ENCODE data around the gene KBTBD4. TPM values are rescaled to one million over a fixed set of nuclear protein-coding genes. Genes with fewer than 3 reads are reported as not detected.

Gene KBTBD4
- total and polyA plus RNA-seq, 2 of the 8 experiments (the other 6 are each of a cell fraction or from before 2014, with no cell fraction given): 12.0 to 19.5 TPM

DNA sequence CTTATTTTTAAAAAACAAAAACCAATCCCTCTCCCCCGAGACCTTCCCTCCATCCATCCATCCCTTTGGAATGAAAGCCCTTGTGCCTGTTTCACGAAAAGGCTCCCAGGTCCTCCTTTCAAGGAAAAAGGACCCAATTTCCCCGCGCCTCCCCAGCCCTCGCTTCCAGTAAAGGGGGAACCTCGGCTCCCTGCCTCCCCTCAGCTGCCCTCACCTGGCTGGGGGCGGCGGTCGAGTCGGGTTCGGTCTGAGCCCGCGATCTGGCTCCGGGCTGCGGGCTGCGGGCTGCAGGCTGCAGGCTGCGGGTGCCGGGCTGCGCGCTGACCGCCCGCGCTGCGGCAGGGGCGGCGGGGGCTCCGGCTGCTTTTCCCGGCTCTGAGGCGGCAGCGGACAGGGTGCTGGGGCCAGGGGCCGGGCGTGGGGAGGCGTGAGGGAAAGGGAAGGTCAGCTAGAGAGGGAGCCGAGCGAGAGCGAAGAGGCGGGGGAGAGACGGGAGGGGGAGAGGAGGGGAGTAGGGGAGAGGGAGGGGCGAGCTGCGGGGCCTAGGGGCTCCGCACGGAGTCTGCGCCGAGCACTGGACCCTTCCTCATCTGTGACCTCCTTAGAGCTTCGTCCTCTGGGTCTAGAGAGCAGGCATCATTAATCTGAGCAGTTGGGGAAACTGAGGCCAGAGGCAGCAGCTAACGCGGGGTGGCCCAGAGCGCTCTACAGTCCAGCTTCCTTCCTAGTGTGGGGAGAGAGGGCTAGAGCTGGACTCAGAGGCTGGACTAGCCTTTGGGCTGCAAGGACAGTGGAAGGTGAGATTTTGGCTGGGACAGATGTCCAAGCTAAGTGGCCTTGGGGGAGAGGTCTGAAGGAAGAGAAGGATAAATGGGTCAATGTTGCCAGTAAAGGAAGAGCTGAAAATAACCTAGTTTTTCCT is 15.4 kb upstream of the KBTBD4 start, which contains the start of gene C1QTNF4 (continued):
- TF ChIP-seq, protein P1, sequence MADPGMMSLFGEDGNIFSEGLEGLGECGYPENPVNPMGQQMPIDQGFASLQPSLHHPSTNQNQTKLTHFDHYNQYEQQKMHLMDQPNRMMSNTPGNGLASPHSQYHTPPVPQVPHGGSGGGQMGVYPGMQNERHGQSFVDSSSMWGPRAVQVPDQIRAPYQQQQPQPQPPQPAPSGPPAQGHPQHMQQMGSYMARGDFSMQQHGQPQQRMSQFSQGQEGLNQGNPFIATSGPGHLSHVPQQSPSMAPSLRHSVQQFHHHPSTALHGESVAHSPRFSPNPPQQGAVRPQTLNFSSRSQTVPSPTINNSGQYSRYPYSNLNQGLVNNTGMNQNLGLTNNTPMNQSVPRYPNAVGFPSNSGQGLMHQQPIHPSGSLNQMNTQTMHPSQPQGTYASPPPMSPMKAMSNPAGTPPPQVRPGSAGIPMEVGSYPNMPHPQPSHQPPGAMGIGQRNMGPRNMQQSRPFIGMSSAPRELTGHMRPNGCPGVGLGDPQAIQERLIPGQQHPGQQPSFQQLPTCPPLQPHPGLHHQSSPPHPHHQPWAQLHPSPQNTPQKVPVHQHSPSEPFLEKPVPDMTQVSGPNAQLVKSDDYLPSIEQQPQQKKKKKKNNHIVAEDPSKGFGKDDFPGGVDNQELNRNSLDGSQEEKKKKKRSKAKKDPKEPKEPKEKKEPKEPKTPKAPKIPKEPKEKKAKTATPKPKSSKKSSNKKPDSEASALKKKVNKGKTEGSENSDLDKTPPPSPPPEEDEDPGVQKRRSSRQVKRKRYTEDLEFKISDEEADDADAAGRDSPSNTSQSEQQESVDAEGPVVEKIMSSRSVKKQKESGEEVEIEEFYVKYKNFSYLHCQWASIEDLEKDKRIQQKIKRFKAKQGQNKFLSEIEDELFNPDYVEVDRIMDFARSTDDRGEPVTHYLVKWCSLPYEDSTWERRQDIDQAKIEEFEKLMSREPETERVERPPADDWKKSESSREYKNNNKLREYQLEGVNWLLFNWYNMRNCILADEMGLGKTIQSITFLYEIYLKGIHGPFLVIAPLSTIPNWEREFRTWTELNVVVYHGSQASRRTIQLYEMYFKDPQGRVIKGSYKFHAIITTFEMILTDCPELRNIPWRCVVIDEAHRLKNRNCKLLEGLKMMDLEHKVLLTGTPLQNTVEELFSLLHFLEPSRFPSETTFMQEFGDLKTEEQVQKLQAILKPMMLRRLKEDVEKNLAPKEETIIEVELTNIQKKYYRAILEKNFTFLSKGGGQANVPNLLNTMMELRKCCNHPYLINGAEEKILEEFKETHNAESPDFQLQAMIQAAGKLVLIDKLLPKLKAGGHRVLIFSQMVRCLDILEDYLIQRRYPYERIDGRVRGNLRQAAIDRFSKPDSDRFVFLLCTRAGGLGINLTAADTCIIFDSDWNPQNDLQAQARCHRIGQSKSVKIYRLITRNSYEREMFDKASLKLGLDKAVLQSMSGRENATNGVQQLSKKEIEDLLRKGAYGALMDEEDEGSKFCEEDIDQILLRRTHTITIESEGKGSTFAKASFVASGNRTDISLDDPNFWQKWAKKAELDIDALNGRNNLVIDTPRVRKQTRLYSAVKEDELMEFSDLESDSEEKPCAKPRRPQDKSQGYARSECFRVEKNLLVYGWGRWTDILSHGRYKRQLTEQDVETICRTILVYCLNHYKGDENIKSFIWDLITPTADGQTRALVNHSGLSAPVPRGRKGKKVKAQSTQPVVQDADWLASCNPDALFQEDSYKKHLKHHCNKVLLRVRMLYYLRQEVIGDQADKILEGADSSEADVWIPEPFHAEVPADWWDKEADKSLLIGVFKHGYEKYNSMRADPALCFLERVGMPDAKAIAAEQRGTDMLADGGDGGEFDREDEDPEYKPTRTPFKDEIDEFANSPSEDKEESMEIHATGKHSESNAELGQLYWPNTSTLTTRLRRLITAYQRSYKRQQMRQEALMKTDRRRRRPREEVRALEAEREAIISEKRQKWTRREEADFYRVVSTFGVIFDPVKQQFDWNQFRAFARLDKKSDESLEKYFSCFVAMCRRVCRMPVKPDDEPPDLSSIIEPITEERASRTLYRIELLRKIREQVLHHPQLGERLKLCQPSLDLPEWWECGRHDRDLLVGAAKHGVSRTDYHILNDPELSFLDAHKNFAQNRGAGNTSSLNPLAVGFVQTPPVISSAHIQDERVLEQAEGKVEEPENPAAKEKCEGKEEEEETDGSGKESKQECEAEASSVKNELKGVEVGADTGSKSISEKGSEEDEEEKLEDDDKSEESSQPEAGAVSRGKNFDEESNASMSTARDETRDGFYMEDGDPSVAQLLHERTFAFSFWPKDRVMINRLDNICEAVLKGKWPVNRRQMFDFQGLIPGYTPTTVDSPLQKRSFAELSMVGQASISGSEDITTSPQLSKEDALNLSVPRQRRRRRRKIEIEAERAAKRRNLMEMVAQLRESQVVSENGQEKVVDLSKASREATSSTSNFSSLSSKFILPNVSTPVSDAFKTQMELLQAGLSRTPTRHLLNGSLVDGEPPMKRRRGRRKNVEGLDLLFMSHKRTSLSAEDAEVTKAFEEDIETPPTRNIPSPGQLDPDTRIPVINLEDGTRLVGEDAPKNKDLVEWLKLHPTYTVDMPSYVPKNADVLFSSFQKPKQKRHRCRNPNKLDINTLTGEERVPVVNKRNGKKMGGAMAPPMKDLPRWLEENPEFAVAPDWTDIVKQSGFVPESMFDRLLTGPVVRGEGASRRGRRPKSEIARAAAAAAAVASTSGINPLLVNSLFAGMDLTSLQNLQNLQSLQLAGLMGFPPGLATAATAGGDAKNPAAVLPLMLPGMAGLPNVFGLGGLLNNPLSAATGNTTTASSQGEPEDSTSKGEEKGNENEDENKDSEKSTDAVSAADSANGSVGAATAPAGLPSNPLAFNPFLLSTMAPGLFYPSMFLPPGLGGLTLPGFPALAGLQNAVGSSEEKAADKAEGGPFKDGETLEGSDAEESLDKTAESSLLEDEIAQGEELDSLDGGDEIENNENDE (IDR thresholded peaks at IDR 0.05; ENCODE audit: insufficient replicate concordance, low read length): no peak
- no peak for TF ChIP-seq YY1 (IDR thresholded peaks at IDR 0.05; ENCODE audit: low read depth, low read length)
- peak; percentile 51; the same call in 1 of the 2 replicates for TF ChIP-seq SUZ12 (IDR thresholded peaks at IDR 0.05; ENCODE audit: low read length)
- no peak for TF ChIP-seq EGR1 (IDR thresholded peaks at IDR 0.05; ENCODE audit: borderline replicate concordance, low read depth, low read length)
- peak; percentile 52 for TF ChIP-seq EZH2 (IDR thresholded peaks at IDR 0.05; ENCODE audit: low read depth, low read length, severe bottlenecking)
- TF ChIP-seq TAF7 (optimal IDR thresholded peaks at IDR 0.05; ENCODE audit: borderline replicate concordance, low read depth, low read length): no peak
- TF ChIP-seq, protein P2, sequence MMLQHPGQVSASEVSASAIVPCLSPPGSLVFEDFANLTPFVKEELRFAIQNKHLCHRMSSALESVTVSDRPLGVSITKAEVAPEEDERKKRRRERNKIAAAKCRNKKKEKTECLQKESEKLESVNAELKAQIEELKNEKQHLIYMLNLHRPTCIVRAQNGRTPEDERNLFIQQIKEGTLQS (IDR thresholded peaks at IDR 0.05; ENCODE audit: insufficient read depth, low read depth, low read length): no peak
- TF ChIP-seq POLR2A (IDR thresholded peaks at IDR 0.05; ENCODE audit: control extremely low read depth in 1 of 2, low read depth in 2 of 2, low read length in 2 of 2): no peak
- no peak for TF ChIP-seq SRF (IDR thresholded peaks at IDR 0.05; ENCODE audit: low read depth, low read length)
